ENCODE measurements around the gene AGL. TPM values are rescaled to one million over a fixed set of nuclear protein-coding genes. Genes with fewer than 3 reads are reported as not detected.

The AGL gene
- polyA plus RNA-seq, 2 of the 4 experiments (the other 2 are of a cell fraction), result 5.5 to 7.4 TPM

GRCh38 chr1:99969729-99970621 is 119.8 kb downstream of the AGL start, which contains the start of gene SLC35A3:
Gene SLC35A3 (plus strand): TSS chr1:99969996. CDS start chr1:99993555, 23,559 bp downstream.
- POLR2A ChIA-PET, result interaction anchor here (0.5 to 1.7 kb wide), 8 partner anchors 8 to 163 kb away, joined by 3 to 8 read pairs (median 4); partner anchors contain the start of genes SASS6 and TRMT13
- under 1% methylated on average over 26 of the region's 74 CpGs for WGBS (ENCODE audit: missing lambda C conversion rate)
- Histone ChIP-seq H3K4me2 (peak within 1 kb of the TSS; percentile 85), H3K9me3 (no peaks in the 10 kb centered on the region), H3K4me3 (peak within 1 kb of the TSS; percentile 85), H3K27ac (peak within 1 kb of the TSS; percentile 90 to 92), H3K4me1 (peaks cover 11% of the 10 kb centered on the region; the same call in 1 of the 3 replicates)
- FAIRE-seq (no peak), ATAC-seq (peak; percentile 97), DNase-seq (ENCODE audit: low read depth in 1 of 2, low spot score in 1 of 2) (peak; percentile 67 to 74)
- CTCF ChIA-PET, result no interaction called here
- no peak for TF ChIP-seq KDM1A (IDR thresholded peaks at IDR 0.05; ENCODE audit: low read depth)
- TF ChIP-seq ZC3H11A (IDR thresholded peaks at IDR 0.05), result no peak
- no peak for TF ChIP-seq CTCF (IDR thresholded peaks at IDR 0.05)
- no peak for TF ChIP-seq CBX2 (IDR thresholded peaks at IDR 0.05; ENCODE audit: borderline replicate concordance, low read depth)
- TF ChIP-seq FOSL2 (IDR thresholded peaks at IDR 0.05), result no peak
- no peak for TF ChIP-seq FOSL2 (CRISPR knock-in tag; IDR thresholded peaks at IDR 0.05)
- peak; percentile 76 for TF ChIP-seq KDM5A (IDR thresholded peaks at IDR 0.05)
- no peak for TF ChIP-seq MAZ (IDR thresholded peaks at IDR 0.05; ENCODE audit: borderline replicate concordance, low read depth, low read length)
- peak; percentile 58 for TF ChIP-seq POLR2A (IDR thresholded peaks at IDR 0.05; ENCODE audit: low read length)
- TF ChIP-seq EHMT2 (IDR thresholded peaks at IDR 0.05; ENCODE audit: low read depth), result no peak
- TF ChIP-seq EHF (CRISPR knock-in tag; IDR thresholded peaks at IDR 0.05), result 0 out of 2 replicates have a peak, but pooled peaks have one; percentile 25
- peak; percentile 44 to 68; a peak in 2 of 5 replicates for TF ChIP-seq JUN (IDR thresholded peaks at IDR 0.05)
- TF ChIP-seq, protein P1, sequence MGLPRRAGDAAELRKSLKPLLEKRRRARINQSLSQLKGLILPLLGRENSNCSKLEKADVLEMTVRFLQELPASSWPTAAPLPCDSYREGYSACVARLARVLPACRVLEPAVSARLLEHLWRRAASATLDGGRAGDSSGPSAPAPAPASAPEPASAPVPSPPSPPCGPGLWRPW (IDR thresholded peaks at IDR 0.05), result no peak
- TF ChIP-seq CHD2 (IDR thresholded peaks at IDR 0.05; ENCODE audit: low read length, partially characterized antibody), result no peak
- no peak for TF ChIP-seq JUNB (IDR thresholded peaks at IDR 0.05)
- TF ChIP-seq, protein P2, sequence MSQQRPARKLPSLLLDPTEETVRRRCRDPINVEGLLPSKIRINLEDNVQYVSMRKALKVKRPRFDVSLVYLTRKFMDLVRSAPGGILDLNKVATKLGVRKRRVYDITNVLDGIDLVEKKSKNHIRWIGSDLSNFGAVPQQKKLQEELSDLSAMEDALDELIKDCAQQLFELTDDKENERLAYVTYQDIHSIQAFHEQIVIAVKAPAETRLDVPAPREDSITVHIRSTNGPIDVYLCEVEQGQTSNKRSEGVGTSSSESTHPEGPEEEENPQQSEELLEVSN (IDR thresholded peaks at IDR 0.05; ENCODE audit: borderline replicate concordance, low read depth), result peak; percentile 72; the same call in 1 of the 2 replicates
- no peak for TF ChIP-seq HEYL (CRISPR knock-in tag; IDR thresholded peaks at IDR 0.05)
- no peak for TF ChIP-seq NR3C1 (IDR thresholded peaks at IDR 0.05)
- peak; percentile 62; the same call in 1 of the 2 replicates for TF ChIP-seq PHF8 (IDR thresholded peaks at IDR 0.05; ENCODE audit: borderline replicate concordance, low read depth)
- TF ChIP-seq, protein P3, sequence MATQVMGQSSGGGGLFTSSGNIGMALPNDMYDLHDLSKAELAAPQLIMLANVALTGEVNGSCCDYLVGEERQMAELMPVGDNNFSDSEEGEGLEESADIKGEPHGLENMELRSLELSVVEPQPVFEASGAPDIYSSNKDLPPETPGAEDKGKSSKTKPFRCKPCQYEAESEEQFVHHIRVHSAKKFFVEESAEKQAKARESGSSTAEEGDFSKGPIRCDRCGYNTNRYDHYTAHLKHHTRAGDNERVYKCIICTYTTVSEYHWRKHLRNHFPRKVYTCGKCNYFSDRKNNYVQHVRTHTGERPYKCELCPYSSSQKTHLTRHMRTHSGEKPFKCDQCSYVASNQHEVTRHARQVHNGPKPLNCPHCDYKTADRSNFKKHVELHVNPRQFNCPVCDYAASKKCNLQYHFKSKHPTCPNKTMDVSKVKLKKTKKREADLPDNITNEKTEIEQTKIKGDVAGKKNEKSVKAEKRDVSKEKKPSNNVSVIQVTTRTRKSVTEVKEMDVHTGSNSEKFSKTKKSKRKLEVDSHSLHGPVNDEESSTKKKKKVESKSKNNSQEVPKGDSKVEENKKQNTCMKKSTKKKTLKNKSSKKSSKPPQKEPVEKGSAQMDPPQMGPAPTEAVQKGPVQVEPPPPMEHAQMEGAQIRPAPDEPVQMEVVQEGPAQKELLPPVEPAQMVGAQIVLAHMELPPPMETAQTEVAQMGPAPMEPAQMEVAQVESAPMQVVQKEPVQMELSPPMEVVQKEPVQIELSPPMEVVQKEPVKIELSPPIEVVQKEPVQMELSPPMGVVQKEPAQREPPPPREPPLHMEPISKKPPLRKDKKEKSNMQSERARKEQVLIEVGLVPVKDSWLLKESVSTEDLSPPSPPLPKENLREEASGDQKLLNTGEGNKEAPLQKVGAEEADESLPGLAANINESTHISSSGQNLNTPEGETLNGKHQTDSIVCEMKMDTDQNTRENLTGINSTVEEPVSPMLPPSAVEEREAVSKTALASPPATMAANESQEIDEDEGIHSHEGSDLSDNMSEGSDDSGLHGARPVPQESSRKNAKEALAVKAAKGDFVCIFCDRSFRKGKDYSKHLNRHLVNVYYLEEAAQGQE (IDR thresholded peaks at IDR 0.05), result no peak
- TF ChIP-seq MAX (IDR thresholded peaks at IDR 0.05), result peak; percentile 85
